ENCODE results near the gene KREMEN1.

DNA sequence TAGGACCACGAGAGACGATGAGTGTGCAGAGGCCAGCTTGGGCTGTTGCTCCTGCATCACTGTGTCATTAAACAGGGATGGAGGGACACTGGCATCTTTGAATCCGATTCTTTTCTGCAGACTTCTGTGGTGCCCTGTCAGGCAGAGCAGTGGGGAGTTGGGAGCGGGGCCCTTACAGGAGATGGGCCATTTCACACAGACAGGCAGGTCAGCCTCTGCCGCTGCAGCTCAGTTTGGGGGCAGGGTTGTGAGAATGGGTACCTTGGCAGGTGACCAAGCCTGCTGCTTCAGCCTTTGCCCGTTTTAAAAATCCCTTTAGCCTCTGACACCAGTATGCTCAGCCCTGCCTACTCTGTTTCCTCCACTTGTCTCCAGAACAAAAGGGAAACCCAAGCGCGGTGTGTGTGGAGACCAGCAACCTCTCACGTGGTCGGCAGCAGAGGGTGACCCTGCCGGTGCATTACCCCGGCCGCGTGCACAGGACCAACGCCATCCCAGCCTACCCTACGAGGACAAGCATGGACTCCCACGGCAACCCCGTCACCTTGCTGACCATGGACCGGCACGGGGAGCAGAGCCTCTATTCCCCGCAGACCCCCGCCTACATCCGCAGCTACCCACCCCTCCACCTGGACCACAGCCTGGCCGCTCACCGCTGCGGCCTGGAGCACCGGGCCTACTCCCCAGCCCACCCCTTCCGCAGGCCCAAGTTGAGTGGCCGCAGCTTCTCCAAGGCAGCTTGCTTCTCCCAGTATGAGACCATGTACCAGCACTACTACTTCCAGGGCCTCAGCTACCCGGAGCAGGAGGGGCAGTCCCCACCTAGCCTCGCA, 23.8 kb upstream of the KREMEN1 start:
- TF ChIP-seq, protein P1, sequence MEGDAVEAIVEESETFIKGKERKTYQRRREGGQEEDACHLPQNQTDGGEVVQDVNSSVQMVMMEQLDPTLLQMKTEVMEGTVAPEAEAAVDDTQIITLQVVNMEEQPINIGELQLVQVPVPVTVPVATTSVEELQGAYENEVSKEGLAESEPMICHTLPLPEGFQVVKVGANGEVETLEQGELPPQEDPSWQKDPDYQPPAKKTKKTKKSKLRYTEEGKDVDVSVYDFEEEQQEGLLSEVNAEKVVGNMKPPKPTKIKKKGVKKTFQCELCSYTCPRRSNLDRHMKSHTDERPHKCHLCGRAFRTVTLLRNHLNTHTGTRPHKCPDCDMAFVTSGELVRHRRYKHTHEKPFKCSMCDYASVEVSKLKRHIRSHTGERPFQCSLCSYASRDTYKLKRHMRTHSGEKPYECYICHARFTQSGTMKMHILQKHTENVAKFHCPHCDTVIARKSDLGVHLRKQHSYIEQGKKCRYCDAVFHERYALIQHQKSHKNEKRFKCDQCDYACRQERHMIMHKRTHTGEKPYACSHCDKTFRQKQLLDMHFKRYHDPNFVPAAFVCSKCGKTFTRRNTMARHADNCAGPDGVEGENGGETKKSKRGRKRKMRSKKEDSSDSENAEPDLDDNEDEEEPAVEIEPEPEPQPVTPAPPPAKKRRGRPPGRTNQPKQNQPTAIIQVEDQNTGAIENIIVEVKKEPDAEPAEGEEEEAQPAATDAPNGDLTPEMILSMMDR (IDR thresholded peaks at IDR 0.05): no peak
- TF ChIP-seq EP300 (IDR thresholded peaks at IDR 0.05; ENCODE audit: borderline replicate concordance in 1 of 2, low read depth in 1 of 2, low read length in 1 of 2) (no peak), RFX5 (IDR thresholded peaks at IDR 0.05; ENCODE audit: low read length) (no peak), EZH2phosphoT487 (IDR thresholded peaks at IDR 0.05; ENCODE audit: borderline replicate concordance, low read depth) (no peak), POLR2AphosphoS5 (IDR thresholded peaks at IDR 0.05; ENCODE audit: low read depth, low read length) (no peak), SMC3 (IDR thresholded peaks at IDR 0.05; ENCODE audit: low read depth, low read length) (no peak)
